NT2/D1 (cell line): Measurements from ENCODE around the gene SIL1.

Experiments used
- SUZ12 ChIP-seq: IDR thresholded peaks from 2 replicates; pipeline ENCODE4 v1.6.1; 2011; ENCODE audit not compliant: insufficient read length, insufficient read depth; ENCODE audit errors: extremely low read depth
- YY1 ChIP-seq: IDR thresholded peaks from 2 replicates; pipeline ENCODE4 v1.6.1; 2011; ENCODE audit not compliant: insufficient read length, insufficient read depth

- TF ChIP-seq YY1 (no peak), SUZ12 (no peak)
Observed at GRCh38 chr5:139236479-139236878, 38.3 kb upstream of the SIL1 start.
